CD1c-positive myeloid dendritic cell (primary cell): Measurements from ENCODE around the gene SMLR1.

Experiments
- DNase-seq: peaks from one replicate; pipeline ENCODE4 v3.0.0-alpha.2; 2016; ENCODE audit errors: extremely low spot score

SMLR1 gene

GRCh38 chr6:130824978-130825694, 2.1 kb upstream of the SMLR1 start:
- DNase-seq, result no peak

- DNase-seq, result no peak
Observed at GRCh38 chr6:130825772-130826441, 1.3 kb upstream of the SMLR1 start.

- no peak for DNase-seq
Observed at GRCh38 chr6:130826442-130827246, 562 bp upstream of the SMLR1 start.

- no peak for DNase-seq
Observed at GRCh38 chr6:130829333-130829910, 2.2 kb downstream of the SMLR1 start.

- DNase-seq, result no peak
Observed at GRCh38 chr6:130831607-130832006, 4.4 kb downstream of the SMLR1 start.

- no peak for DNase-seq
Observed at GRCh38 chr6:130833569-130833968, 6.4 kb downstream of the SMLR1 start.

- DNase-seq, result no peak
Observed at GRCh38 chr6:130834482-130835251, 7.5 kb downstream of the SMLR1 start.

GRCh38 chr6:130836055-130836640, 8.9 kb downstream of the SMLR1 start:
- no peak for DNase-seq

- DNase-seq, result no peak
Observed at GRCh38 chr6:130837067-130837466, 9.9 kb downstream of the SMLR1 start.

GRCh38 chr6:130838250-130838860, 11.1 kb downstream of the SMLR1 start:
- no peak for DNase-seq

- no peak for DNase-seq
Observed at GRCh38 chr6:130838951-130839350, 11.7 kb downstream of the SMLR1 start.

- DNase-seq, result no peak
Observed at GRCh38 chr6:130839379-130839778, 12.2 kb downstream of the SMLR1 start.

GRCh38 chr6:130840050-130840449, 12.8 kb downstream of the SMLR1 start:
- DNase-seq, result no peak

GRCh38 chr6:130841128-130841728, 14.0 kb downstream of the SMLR1 start:
- DNase-seq, result no peak

GRCh38 chr6:130843575-130844320, 16.5 kb downstream of the SMLR1 start:
- peak; percentile 35 for DNase-seq

GRCh38 chr6:130846501-130846900, 19.3 kb downstream of the SMLR1 start:
- no peak for DNase-seq

GRCh38 chr6:130847001-130847910, 20.1 kb downstream of the SMLR1 start:
- DNase-seq, result no peak

GRCh38 chr6:130848945-130849344, 21.7 kb downstream of the SMLR1 start:
- no peak for DNase-seq
